ENCODE measurements around the gene ZNF487. TPM values are rescaled to one million over a fixed set of nuclear protein-coding genes. Genes with fewer than 3 reads are reported as not detected.
A peak's percentile ranks its signal among the peaks of the same experiment; 100 is the strongest.

The ZNF487 gene
- total and polyA plus RNA-seq, 10 of the 15 experiments (the other 5 are each of a cell fraction or from before 2014, with no cell fraction given) = 0.74 to 2.1 (median 1.1) TPM

GRCh38 chr10:43448742-43449141 lies 11.8 kb downstream of the ZNF487 start:
- no peak for ATAC-seq
- FAIRE-seq = no peak
- SMC1A ChIA-PET (ENCODE audit: uncharacterized antibody, unreplicated experiment) = interaction anchor here (1.2 kb wide), 1 partner anchor 9 kb away, joined by 5 read pairs; no protein-coding TSS in a partner anchor

GRCh38 chr10:43452356-43452914 lies 15.5 kb downstream of the ZNF487 start:
- H3K9ac ChIP-seq (ENCODE audit: control insufficient read depth, insufficient read depth, low read length) = peak overlapping the region; percentile 36; the same call in 1 of the 2 replicates
- no peak overlapping the region for H2AFZ ChIP-seq (ENCODE audit: control insufficient read depth, low read depth, low read length)
- no peak overlapping the region for H3K4me3 ChIP-seq
- peak overlapping the region; percentile 89; the same call in 1 of the 2 replicates for H3K4me2 ChIP-seq (ENCODE audit: control insufficient read depth, insufficient read depth)
- H3K27me3 ChIP-seq (replicated peaks in 1 of 2; ENCODE audit: control insufficient read depth in 2 of 2, insufficient read depth in 2 of 2, low read length in 1 of 2) = no peaks in the 10 kb centered on the region
- peaks cover 14% of the 10 kb centered on the region for H3K79me2 ChIP-seq (ENCODE audit: control insufficient read depth, insufficient read depth, low read length)
- peaks cover 33% of the 10 kb centered on the region for H3K4me1 ChIP-seq (ENCODE audit: control insufficient read depth, insufficient read depth, low read length)
- no peaks in the 10 kb centered on the region for H3K36me3 ChIP-seq (ENCODE audit: control insufficient read depth in 2 of 2, insufficient read depth in 2 of 2, low read length in 1 of 2)
- ChIA-PET SMC1A (ENCODE audit: uncharacterized antibody, unreplicated experiment) (interaction anchor here (0.7 to 2.4 kb wide), 7 partner anchors 10 to 62 kb away, joined by 3 to 10 read pairs (median 3); no protein-coding TSS in a partner anchor), CTCF (interaction anchor here (1.2 kb wide), 2 partner anchors 17 to 248 kb away, joined by 3 read pairs; no protein-coding TSS in a partner anchor), RAD21 (ENCODE audit: unreplicated experiment) (interaction anchor here (0.9 to 1.4 kb wide), 3 partner anchors 13 to 48 kb away, joined by 3 to 5 read pairs (median 4); no protein-coding TSS in a partner anchor), POLR2A (interaction anchor here (0.7 to 1.2 kb wide), 3 partner anchors 10 to 35 kb away, joined by 3 to 4 read pairs (median 3); partner anchors contain the start of gene ZNF487)
- peak overlapping the region; percentile 71 for H3K27ac ChIP-seq (ENCODE audit: control insufficient read depth, insufficient read depth)
- no TSS peak for BruUV-seq (replicated peaks)
- H3K9me3 ChIP-seq (replicated peaks; ENCODE audit: control insufficient read depth, insufficient read depth, low read length) = no peaks in the 10 kb centered on the region
- TF ChIP-seq ZBED1 (IDR thresholded peaks at IDR 0.05; ENCODE audit: borderline replicate concordance) = no peak
- TF ChIP-seq NBN (IDR thresholded peaks at IDR 0.05) = 0 out of 2 replicates have a peak, but pooled peaks have one; percentile 7
- no peak for TF ChIP-seq WRNIP1 (IDR thresholded peaks at IDR 0.05; ENCODE audit: borderline replicate concordance, low read depth, low read length)
- ATAC-seq = no peak
- no peak for DNase-seq (ENCODE audit: low read depth, low spot score)
- 9% methylated on average over 4 of the region's 4 CpGs for WGBS (ENCODE audit: insufficient coverage, insufficient replicate concordance, low lambda C conversion rate, missing lambda C conversion rate)
- in situ Hi-C loops (cut with MboI) (loop anchor here (5.0 kb wide), 1 partner anchor 55 kb away; no protein-coding TSS in a partner anchor), intact Hi-C loops (cut with micrococcal nuclease; ENCODE audit: unreplicated experiment) (no loop called here)
- H4K20me1 ChIP-seq (ENCODE audit: control insufficient read depth, insufficient read depth) = no peaks in the 10 kb centered on the region
- no peak for FAIRE-seq

More at GRCh38 chr10:43448742-43449141, 11.8 kb downstream of the ZNF487 start:
- in situ Hi-C loops (cut with MboI) = no loop called here
- BruUV-seq (replicated peaks) = no TSS peak
- ChIA-PET CTCF (interaction anchor here (0.8 to 1.6 kb wide), 2 partner anchors 17 to 156 kb away, joined by 3 read pairs; no protein-coding TSS in a partner anchor), RAD21 (ENCODE audit: unreplicated experiment) (no interaction called here), POLR2A (interaction anchor here (0.6 to 0.7 kb wide), 2 partner anchors 12 to 31 kb away, joined by 3 to 4 read pairs; partner anchors contain the start of gene ZNF487)
- H3K9me3 ChIP-seq (replicated peaks; ENCODE audit: control insufficient read depth, insufficient read depth, low read length) = no peaks in the 10 kb centered on the region
- DNase-seq (ENCODE audit: low read depth, low spot score) = no peak
- H3K27me3 ChIP-seq (replicated peaks in 1 of 2; ENCODE audit: control insufficient read depth in 2 of 2, insufficient read depth in 2 of 2, low read length in 1 of 2) = no peaks in the 10 kb centered on the region
- no peak overlapping the region for H3K27ac ChIP-seq (ENCODE audit: control insufficient read depth, insufficient read depth)
- H3K4me2 ChIP-seq (ENCODE audit: control insufficient read depth, insufficient read depth) = no peak overlapping the region
- H3K79me2 ChIP-seq (ENCODE audit: control insufficient read depth, insufficient read depth, low read length) = no peaks in the 10 kb centered on the region
- intact Hi-C loops (cut with micrococcal nuclease; ENCODE audit: unreplicated experiment) = no loop called here
- WGBS (ENCODE audit: insufficient coverage, insufficient replicate concordance, low lambda C conversion rate, missing lambda C conversion rate) = 100% methylated on average over 1 of the region's 2 CpGs
- no peaks in the 10 kb centered on the region for H4K20me1 ChIP-seq (ENCODE audit: control insufficient read depth, insufficient read depth)
- no peak overlapping the region for H2AFZ ChIP-seq (ENCODE audit: control insufficient read depth, low read depth, low read length)
- H3K4me1 ChIP-seq (ENCODE audit: control insufficient read depth, insufficient read depth, low read length) = peaks cover 20% of the 10 kb centered on the region
- TF ChIP-seq TCF7 (IDR thresholded peaks at IDR 0.05; ENCODE audit: borderline replicate concordance) (no peak), ZNF274 (IDR thresholded peaks at IDR 0.05; ENCODE audit: insufficient read depth, insufficient read length) (no peak), POLR2A (IDR thresholded peaks at IDR 0.05; ENCODE audit: low read depth, low read length) (no peak), POLR2AphosphoS2 (IDR thresholded peaks at IDR 0.05; ENCODE audit: low read depth, low read length) (no peak), IKZF2 (IDR thresholded peaks at IDR 0.05) (no peak)
- no peaks in the 10 kb centered on the region for H3K36me3 ChIP-seq (ENCODE audit: control insufficient read depth in 2 of 2, insufficient read depth in 2 of 2, low read length in 1 of 2)
- H3K9ac ChIP-seq (ENCODE audit: control insufficient read depth, insufficient read depth, low read length) = no peak overlapping the region
- H3K4me3 ChIP-seq = no peak overlapping the region

Measured in GM12878 (cell line).